GM23338 (cell line): ENCODE data around the gene KSR2. TPM values are rescaled to one million over a fixed set of nuclear protein-coding genes. Genes with fewer than 3 reads are reported as not detected.

Experiments
- ATAC-seq: fragments of 200-7000 bp; cut with Tn5 transposase; 3 replicates; pipeline ENCODE4 v1.9.1; 2020
- DNase-seq: peaks from one replicate; pipeline ENCODE4 v3.0.0-alpha.2; 2015; ENCODE audit warnings: low spot score
- H2AFZ ChIP-seq: fragments of 200-600 bp; sonication (generic); 2 replicates; pipeline ENCODE4 v1.8.0; 2016; ENCODE audit warnings: antibody characterized with exemption, mild to moderate bottlenecking, moderate library complexity
- H3F3A ChIP-seq: fragments of 200-600 bp; sonication (generic); replicated peaks from 2 replicates; pipeline ENCODE4 v1.8.0; 2017; ENCODE audit warnings: antibody characterized with exemption, mixed run types, low read depth
- H3K27ac ChIP-seq: fragments of 200-600 bp; sonication (generic); 2 replicates; pipeline ENCODE4 v1.6.1; 2016; ENCODE audit warnings: low read depth
- H3K27me3 ChIP-seq: fragments of 200-600 bp; sonication (generic); 2 replicates; pipeline ENCODE4 v1.8.0; 2016; ENCODE audit warnings: mild to moderate bottlenecking, mixed run types, moderate library complexity; ENCODE audit not compliant: insufficient read depth
- H3K36me3 ChIP-seq: fragments of 200-600 bp; sonication (generic); 2 replicates; pipeline ENCODE4 v1.8.0; 2016; ENCODE audit warnings: mild to moderate bottlenecking; ENCODE audit not compliant: insufficient read depth
- H3K4me1 ChIP-seq: fragments of 200-600 bp; sonication (generic); 2 replicates; pipeline ENCODE4 v1.8.0; 2016; ENCODE audit warnings: mild to moderate bottlenecking, moderate library complexity; ENCODE audit not compliant: insufficient read depth
- H3K4me2 ChIP-seq: fragments of 200-600 bp; sonication (generic); 2 replicates; pipeline ENCODE4 v1.7.1; 2017; ENCODE audit warnings: mixed run types
- H3K4me3 ChIP-seq: fragments of 200-600 bp; sonication (generic); 2 replicates; pipeline ENCODE4 v1.6.1; 2016; ENCODE audit warnings: mixed run types
- H3K79me2 ChIP-seq: fragments of 200-600 bp; sonication (generic); replicated peaks from 2 replicates; pipeline ENCODE4 v1.8.0; 2017; ENCODE audit warnings: mild to moderate bottlenecking; ENCODE audit not compliant: insufficient read depth
- H3K9me2 ChIP-seq: fragments of 200-600 bp; sonication (generic); 2 replicates; pipeline ENCODE4 v1.8.0; 2017; ENCODE audit not compliant: insufficient read depth
- H4K20me1 ChIP-seq: fragments of 200-600 bp; sonication (generic); replicated peaks from 2 replicates; pipeline ENCODE4 v1.8.0; 2017; ENCODE audit warnings: mild to moderate bottlenecking; ENCODE audit not compliant: insufficient read depth
- H3K27ac Mint-ChIP-seq: 2 replicates; pipeline ENCODE4 v1.8.0; 2020; ENCODE audit warnings: inconsistent platforms, mild to moderate bottlenecking, moderate library complexity, mixed read lengths
- H3K27me3 Mint-ChIP-seq: 3 replicates; pipeline ENCODE4 v1.8.0; 2022; ENCODE audit warnings: low read depth, mild to moderate bottlenecking, moderate library complexity, mixed read lengths, inconsistent platforms; ENCODE audit not compliant: insufficient read depth, poor library complexity
- H3K36me3 Mint-ChIP-seq: 3 replicates; pipeline ENCODE4 v1.8.0; 2021; ENCODE audit warnings: low read depth, mild to moderate bottlenecking, inconsistent platforms, moderate library complexity, mixed read lengths
- H3K4me1 Mint-ChIP-seq: 3 replicates; pipeline ENCODE4 v1.8.0; 2020; ENCODE audit warnings: mild to moderate bottlenecking, inconsistent platforms, mixed read lengths
- H3K4me3 Mint-ChIP-seq: 3 replicates; pipeline ENCODE4 v1.8.0; 2021; ENCODE audit warnings: moderate library complexity, mild to moderate bottlenecking, inconsistent platforms, mixed read lengths
- H3K9me3 Mint-ChIP-seq: 3 replicates; pipeline ENCODE4 v1.8.0; 2020; ENCODE audit warnings: moderate library complexity, mild to moderate bottlenecking, inconsistent platforms, mixed read lengths
- CREB1 ChIP-seq: fragments of 250-450 bp; sonication (Bioruptor Pico); IDR thresholded peaks from 2 replicates; pipeline ENCODE4 v1.5.0; 2020; ENCODE audit warnings: low read depth, mild to moderate bottlenecking, moderate library complexity
- CTCF ChIP-seq, 2 experiments: fragments of 200-600 bp in 1 of 2; sonication (generic) in 1 of 2; conservative IDR thresholded peaks; 2 replicates each; pipeline versions ENCODE4 v1.5.1 to v1.6.1; 2016 to 2017; ENCODE audit warnings: antibody characterized with exemption in 2 of 2, low read depth in 2 of 2, mild to moderate bottlenecking in 2 of 2, moderate library complexity in 1 of 2
- ETS1 ChIP-seq: IDR thresholded peaks from 2 replicates; pipeline ENCODE4 v1.6.1; 2016; ENCODE audit warnings: antibody characterized with exemption
- EZH2 ChIP-seq: fragments of 200-600 bp; sonication (generic); IDR thresholded peaks from one replicate; pipeline ENCODE4 v1.8.0; 2017; ENCODE audit warnings: antibody characterized with exemption, mild to moderate bottlenecking, low read depth; ENCODE audit not compliant: unreplicated experiment
- EZH2phosphoT487 ChIP-seq: fragments of 200-600 bp; sonication (generic); IDR thresholded peaks from one replicate; pipeline ENCODE4 v1.8.1; 2018; ENCODE audit warnings: antibody characterized with exemption; ENCODE audit not compliant: unreplicated experiment
- JUNB ChIP-seq: IDR thresholded peaks from one replicate; pipeline ENCODE4 v1.6.1; 2016; ENCODE audit warnings: antibody characterized with exemption; ENCODE audit not compliant: unreplicated experiment
- NANOG ChIP-seq: IDR thresholded peaks from 2 replicates; pipeline ENCODE4 v1.6.1; 2016; ENCODE audit warnings: antibody characterized with exemption, borderline replicate concordance
- POLR2AphosphoS5 ChIP-seq: IDR thresholded peaks from 2 replicates; pipeline ENCODE4 v1.6.1; 2016; ENCODE audit warnings: antibody characterized with exemption, low read depth
- REST ChIP-seq: IDR thresholded peaks from one replicate; pipeline ENCODE4 v1.6.1; 2018; ENCODE audit warnings: antibody characterized with exemption; ENCODE audit not compliant: unreplicated experiment
- STAT1 ChIP-seq: IDR thresholded peaks from one replicate; pipeline ENCODE4 v1.6.1; 2016; ENCODE audit warnings: antibody characterized with exemption; ENCODE audit not compliant: unreplicated experiment
- ZNF114 ChIP-seq: fragments of 250-450 bp; sonication (Bioruptor Pico); IDR thresholded peaks from 2 replicates; pipeline ENCODE4 v1.5.0; 2020; ENCODE audit warnings: mild to moderate bottlenecking, moderate library complexity
- ZNF331 ChIP-seq: fragments of 250-450 bp; sonication (Bioruptor Pico); IDR thresholded peaks from 2 replicates; pipeline ENCODE4 v1.5.0; 2020; ENCODE audit warnings: low read depth, mild to moderate bottlenecking, moderate library complexity
- ZNF462 ChIP-seq: fragments of 250-450 bp; sonication (Bioruptor Pico); IDR thresholded peaks from 2 replicates; pipeline ENCODE4 v1.5.0; 2020; ENCODE audit warnings: mild to moderate bottlenecking, moderate library complexity
- polyA plus RNA-seq: library from polyadenylated mRNA; unstranded; fragments of >200 nt; fragmentation: Nextera tagmentation; extraction: Ambion mirVana; gene quantifications from 2 replicates; pipeline ENCODE4 v1.2.1, GENCODE V29; 2016
- total RNA-seq: library from RNA; depleted of rRNA; stranded (reverse); fragments of >200 nt; shearing (Covaris generic); gene quantifications from 2 replicates; pipeline ENCODE4 v1.2.3, GENCODE V29; 2014

KSR2 gene
- total and polyA plus RNA-seq, 2 experiments from 2014 or later = 1.1 to 2.7 TPM

- ATAC-seq = no peak
- Histone ChIP-seq H3K4me2 (no peak overlapping the region), H3K4me3 (no peak overlapping the region), H3K9me2 (peaks cover 3% of the 10 kb centered on the region; the same call in 1 of the 2 replicates), H3F3A (no peaks in the 10 kb centered on the region), H3K4me1 (no peaks in the 10 kb centered on the region), H3K36me3 (no peaks in the 10 kb centered on the region), H2AFZ (no peak overlapping the region), H3K27ac (no peak overlapping the region), H4K20me1 (no peaks in the 10 kb centered on the region), H3K27me3 (no peaks in the 10 kb centered on the region), H3K79me2 (no peaks in the 10 kb centered on the region)
- H3K36me3 Mint-ChIP-seq = no peaks in the 10 kb centered on the region
- no peaks in the 10 kb centered on the region for H3K4me1 Mint-ChIP-seq
- no peak overlapping the region for H3K4me3 Mint-ChIP-seq
- H3K9me3 Mint-ChIP-seq = peaks cover 2% of the 10 kb centered on the region; the same call in 2 of the 3 replicates
- H3K27ac Mint-ChIP-seq = no peak overlapping the region
- DNase-seq = no peak
- H3K27me3 Mint-ChIP-seq = no peaks in the 10 kb centered on the region
- TF ChIP-seq JUNB (no peak), ZNF462 (no peak), EZH2 (no peak), ZNF331 (CRISPR knock-in tag) (no peak), POLR2AphosphoS5 (no peak), ZNF114 (CRISPR knock-in tag) (no peak), NANOG (no peak), EZH2phosphoT487 (no peak), ETS1 (no peak), CTCF (conservative IDR thresholded peaks at IDR 0.05; ENCODE audit: low read depth in 2 of 2) (no peak), CREB1 (CRISPR knock-in tag) (no peak), STAT1 (no peak), REST (no peak)
Measured at GRCh38 chr12:117744418-117744817, 224.4 kb downstream of the KSR2 start.
